H1 (cell line): Measurements from ENCODE around the gene METRNL. TPM values are rescaled to one million over a fixed set of nuclear protein-coding genes. Genes with fewer than 3 reads are reported as not detected.

ENCODE experiments used
- ASH2L ChIP-seq: fragments of 200-600, 300-600 bp; sonication (generic); IDR thresholded peaks from one replicate; pipeline ENCODE4 v1.7.1; 2017; ENCODE audit warnings: low read length
- POLR2AphosphoS5 ChIP-seq: IDR thresholded peaks from 2 replicates; pipeline ENCODE4 v1.6.1; 2011; ENCODE audit warnings: low read depth, low read length
- RFX5 ChIP-seq: IDR thresholded peaks from 2 replicates; pipeline ENCODE4 v1.6.1; 2011; ENCODE audit warnings: low read depth, low read length, improper control_type of control experiment, borderline replicate concordance
- YY1 ChIP-seq: IDR thresholded peaks from 2 replicates; pipeline ENCODE4 v1.6.1; 2011; ENCODE audit warnings: low read depth, mild to moderate bottlenecking, low read length
- ZNF274 ChIP-seq: IDR thresholded peaks from 2 replicates; pipeline ENCODE4 v1.7.0; 2012; ENCODE audit warnings: low read length, borderline replicate concordance; ENCODE audit errors: extremely low read depth
- polyA plus RNA-seq, 7 experiments: library from polyadenylated mRNA; depleted of rRNA in 3 of 7; stranded (reverse) in 5 of 7; unstranded in 2 of 7; fragments of >200 nt in 5 of 7; fragments of 200-250 nt in 2 of 7; gene quantifications; 1 replicate in 5 of 7; 2 replicates in 1 of 7; 4 replicates in 1 of 7; pipeline versions ENCODE4 v1.2.1 to v1.2.3, GENCODE V29; 2011 to 2013; ENCODE audit warnings: missing spikeins in 2 of 7, mixed read lengths in 2 of 7
- total RNA-seq: library from RNA; stranded (reverse); fragmentation: NEBNext Ultra II Directional; extraction: Animal tissue kit (Norgen Biotek cat#: 25700); gene quantifications from 2 replicates; pipeline ENCODE4 v1.2.1, GENCODE V29; 2021

Gene METRNL
- total and polyA plus RNA-seq, 2 of the 8 experiments (the other 6 are each of a cell fraction or from before 2014, with no cell fraction given), result 13.9 to 14.2 TPM

DNA sequence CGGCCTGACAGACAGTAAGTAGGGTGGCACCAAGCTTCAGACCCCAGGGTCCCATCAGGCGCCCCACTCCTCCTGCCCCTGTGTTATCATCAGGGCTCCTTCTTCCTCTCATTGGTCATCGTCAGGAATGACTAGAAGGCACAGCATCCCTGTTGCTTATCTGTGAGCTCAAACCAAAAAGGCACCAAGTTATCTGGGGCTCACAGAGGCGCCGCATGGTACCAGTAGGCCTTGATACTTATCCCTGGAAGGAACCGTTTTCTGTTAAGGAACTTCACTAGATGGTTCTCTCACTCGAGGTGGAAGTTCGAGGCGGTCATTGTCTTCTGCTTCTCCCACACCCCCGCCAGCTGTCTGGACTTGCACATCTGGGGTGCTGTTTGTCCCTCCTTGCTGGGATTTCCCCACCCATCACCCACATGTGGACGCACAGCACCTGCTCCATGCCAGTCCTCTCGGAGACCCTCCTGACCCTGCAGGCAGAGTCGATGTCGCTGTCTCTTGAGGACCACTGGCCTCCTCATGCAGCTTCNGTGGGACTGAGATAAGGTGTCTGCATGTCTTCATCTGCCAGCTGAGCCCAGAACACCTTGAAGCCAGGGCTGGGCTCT, 52.1 kb downstream of the METRNL start (continued):
- TF ChIP-seq YY1 (no peak), POLR2AphosphoS5 (no peak), ZNF274 (no peak), RFX5 (no peak), ASH2L (no peak)
